Pons (tissue), 1 donor: Measurements from ENCODE around the gene TNRC18.
A peak's percentile ranks its signal among the peaks of the same experiment; 100 is the strongest.

Experiments
- DNase-seq: peaks from one replicate; pipeline ENCODE4 v3.0.0-alpha.2; 2016; ENCODE audit warnings: low spot score

The TNRC18 gene

DNA sequence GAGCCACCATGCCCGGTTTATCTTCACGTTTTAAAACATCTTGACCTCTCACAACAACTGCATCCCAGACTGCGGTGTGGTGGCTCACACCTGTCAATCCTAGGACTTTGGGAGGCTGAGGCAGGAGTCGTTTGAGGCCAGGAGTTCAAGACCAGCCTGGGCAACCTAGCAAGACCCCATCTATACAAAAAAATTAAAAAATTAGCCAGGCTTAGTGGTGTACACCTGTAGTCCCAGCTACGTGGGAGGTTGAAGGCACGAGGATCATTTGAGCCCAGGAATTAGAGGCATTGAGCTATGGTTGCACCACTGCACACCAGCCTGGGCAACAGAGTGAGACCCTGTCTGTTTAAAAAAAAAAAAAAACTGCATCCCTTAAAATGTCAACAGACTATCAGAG lies 20.2 kb downstream of the TNRC18 start:
- DNase-seq, result no peak

DNA sequence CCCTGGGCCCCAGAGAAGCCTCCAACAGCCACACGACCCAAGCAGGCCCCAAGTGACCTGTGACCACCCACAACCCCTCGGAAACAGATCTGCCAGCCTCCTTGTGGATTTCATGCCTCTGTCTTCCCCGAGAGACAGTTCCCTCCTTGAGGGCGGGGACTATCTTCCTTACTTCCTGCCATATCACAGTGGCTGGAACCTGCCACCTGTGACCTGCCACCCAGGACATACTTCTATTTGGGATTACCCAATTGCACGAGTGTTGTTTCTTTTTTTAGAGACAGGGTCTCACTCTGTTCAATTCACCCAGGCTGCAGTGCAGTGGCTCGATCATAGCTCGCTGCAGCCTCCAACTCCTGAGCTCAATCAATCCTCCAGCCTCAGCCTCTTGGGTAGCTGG lies 25.9 kb downstream of the TNRC18 start:
- DNase-seq, result no peak

DNA sequence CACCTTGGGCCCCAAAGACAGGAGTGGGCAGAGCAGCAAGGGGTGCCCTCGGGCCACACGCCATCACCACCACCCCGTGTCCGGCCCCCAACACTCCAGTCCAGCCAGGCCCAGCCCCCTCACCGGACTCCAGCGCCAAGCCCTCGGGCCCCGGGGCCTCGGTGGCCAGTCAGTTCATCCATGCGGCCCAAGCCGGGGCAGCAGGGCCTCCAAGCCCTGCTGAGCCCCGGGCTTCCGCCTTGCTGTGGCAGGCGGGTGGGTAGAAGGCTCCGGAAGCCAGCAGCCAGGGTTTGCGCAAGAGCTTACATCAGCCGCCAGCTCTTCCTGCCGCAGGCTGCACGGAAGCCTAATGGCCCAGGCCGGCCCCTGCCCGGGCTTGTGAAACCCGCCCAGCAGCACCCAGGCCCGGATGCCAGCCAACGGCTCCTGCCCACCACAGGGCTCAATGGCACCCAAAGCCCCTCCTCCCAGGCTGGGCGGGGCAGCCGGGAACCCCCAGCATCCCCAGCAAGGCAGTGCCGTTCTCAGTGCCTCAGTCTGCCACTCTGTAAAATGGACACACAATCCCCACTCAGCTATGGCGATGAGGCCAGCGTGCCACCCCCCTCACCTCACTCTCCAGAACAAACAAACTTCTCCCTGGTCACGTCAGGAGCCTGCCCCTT lies 26.5 kb downstream of the TNRC18 start:
- DNase-seq, result peak; percentile 68

DNA sequence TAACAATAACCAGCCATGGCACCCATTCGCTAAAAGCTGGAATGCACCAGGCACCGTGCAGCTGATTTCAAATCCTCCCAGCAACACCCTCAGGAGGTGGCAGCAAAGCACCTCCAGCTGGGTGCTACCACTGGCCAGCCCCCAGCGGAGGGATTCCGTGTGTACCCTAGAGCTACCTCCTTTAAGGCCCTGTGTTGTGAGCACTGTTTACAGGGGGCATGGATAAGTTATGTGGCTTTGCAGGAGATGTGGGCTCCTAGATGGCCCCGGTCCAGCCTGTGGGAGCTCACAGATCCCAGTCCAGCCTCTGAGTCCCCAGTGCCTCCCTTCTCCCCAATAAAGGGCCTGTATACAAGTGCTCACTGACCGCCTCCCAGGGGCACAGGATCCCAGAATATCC lies 27.1 kb downstream of the TNRC18 start:
- DNase-seq, result no peak

DNA sequence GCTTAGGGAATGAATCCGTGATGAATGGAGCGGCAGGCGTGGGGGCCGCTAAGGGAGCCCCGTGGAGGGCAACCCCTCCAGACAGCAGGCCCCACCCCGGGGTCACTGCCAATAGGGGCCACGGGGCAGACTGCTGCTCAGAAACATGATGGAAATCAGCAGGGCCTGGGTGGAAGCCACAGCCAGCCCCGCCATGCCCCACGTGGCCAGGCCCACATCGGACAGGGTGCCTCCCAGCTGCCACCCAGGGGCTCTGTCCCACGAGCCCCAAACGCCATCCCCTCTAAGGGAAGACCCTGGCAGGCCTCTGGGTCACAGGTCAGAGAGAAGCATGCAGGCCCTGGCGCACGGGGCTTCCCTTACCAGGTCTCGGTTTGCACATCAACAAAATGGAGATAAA lies 28.4 kb downstream of the TNRC18 start:
- no peak for DNase-seq

DNA sequence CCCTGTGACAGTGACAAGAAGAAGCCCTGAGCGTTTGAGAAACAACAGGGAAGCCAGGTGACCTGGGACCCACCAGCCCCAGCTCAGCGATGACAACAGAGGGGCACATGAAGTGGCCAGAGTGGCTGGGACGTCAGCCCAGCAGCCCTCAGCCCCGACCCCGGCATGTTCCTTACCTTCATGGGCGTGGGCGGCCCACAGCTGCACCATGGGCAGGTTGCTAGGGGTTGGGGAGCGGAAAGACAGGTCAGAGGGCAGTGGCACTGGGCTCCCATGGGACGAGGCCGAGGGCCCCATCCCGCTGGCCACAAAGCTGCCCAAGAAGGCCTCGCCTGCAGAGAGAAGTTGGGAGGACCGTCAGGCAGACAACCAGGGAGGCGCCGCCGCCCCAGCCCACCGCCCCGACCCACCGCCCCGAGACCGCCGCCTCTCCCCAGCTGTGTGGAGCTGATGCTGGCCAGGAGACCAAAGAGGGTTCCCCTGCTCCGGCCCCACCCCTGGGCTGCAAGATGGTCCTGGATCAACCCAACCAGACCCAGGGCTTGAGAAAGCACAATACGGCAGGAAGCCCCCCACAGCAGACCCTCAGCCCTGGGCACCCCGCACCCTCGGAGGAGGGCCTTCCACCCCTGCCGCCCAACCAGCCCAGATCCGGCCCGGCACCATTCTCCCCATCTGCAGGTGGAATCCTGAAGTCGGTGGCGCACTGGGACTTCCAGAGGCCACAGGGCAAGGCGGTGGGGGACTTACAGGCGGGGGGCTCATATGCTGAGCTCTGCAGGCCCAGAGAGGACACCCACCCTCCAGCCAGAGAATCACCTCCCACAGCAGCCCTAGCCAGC lies 29.1 kb downstream of the TNRC18 start:
- DNase-seq, result no peak

DNA sequence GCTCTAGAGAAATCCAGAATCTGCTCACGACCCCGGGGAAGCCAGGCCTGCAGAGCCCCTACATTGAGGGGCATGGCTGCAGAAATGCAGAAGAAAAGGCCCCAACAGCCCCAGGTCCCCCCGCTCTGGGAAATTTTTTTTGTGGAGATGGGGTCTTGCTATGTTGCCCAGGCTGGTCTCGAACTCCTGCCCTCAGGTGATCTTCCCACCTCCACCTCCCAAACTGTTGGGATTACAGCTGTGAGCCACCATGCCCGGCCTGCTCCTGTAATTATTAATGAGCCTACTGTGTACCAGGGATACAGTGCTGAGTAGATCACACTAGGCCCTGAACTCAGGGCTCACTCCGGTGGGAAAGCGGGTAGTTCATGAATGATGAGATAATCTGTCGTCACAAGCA lies 29.9 kb downstream of the TNRC18 start:
- no peak for DNase-seq

DNA sequence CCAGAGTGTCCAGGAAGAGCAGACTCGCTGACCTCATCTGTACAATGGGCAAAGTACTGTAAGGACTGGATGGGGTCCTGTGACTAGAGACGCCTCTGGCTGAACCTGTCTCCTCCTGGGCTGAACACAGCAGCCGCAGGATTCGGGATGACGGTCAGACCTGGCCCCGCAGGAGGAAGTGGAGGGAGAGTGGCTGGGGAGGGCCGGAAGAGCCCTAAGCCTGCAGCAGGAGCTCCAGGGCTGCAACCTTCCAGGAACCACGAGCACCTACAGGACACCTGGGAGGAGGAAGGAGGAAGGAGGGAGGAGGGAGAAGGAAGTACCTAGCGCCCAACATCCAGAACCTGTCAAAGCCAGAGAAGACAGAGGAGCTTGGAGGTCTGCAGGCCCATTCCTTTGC lies 30.3 kb downstream of the TNRC18 start:
- DNase-seq, result no peak

DNA sequence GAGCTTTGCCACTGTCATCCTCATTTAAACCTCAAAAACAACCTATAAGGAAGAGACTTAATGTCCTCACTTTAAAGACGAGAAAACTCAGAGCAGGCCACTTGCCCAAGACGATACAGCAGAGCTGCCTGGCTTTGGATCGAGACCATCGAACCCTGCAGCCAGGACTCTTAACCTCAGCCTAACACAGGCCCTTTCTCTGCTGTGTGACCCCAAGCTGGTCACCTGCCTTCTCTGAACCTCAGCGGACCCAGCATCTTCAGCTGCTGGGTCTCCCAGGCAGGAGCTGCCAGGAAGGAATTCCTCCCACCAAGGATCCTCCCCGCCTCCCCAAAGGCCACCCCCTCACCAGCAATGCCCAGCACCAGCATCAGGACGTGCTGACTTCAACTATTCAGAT lies 32.7 kb downstream of the TNRC18 start:
- DNase-seq, result no peak

DNA sequence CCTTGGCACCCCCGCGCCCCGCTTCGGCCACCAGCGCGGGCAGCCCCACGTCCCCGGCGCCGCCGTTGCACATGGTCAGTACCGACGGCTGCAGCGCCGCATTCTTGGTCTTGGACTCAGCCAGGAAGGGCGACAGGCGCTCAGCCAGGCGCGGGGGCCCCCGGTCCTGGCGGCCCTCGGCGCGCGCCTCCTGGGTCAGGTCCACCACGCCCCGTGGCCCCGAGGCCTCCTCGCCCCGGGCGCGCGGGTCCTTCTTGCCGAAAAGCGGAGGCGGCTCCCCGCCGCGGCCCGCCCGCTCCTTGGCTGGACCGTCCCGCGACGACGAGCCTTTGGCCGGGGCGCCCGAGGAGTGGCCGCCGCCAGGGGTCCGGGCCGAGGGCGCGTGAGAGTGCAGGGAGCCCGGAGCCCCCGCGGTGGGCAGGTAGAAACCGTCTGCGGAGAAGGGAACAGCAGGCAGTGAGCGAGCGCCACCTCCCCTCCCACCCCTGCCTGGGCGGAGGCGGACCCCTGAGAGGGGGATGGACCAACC lies 34.7 kb downstream of the TNRC18 start:
- no peak for DNase-seq

DNA sequence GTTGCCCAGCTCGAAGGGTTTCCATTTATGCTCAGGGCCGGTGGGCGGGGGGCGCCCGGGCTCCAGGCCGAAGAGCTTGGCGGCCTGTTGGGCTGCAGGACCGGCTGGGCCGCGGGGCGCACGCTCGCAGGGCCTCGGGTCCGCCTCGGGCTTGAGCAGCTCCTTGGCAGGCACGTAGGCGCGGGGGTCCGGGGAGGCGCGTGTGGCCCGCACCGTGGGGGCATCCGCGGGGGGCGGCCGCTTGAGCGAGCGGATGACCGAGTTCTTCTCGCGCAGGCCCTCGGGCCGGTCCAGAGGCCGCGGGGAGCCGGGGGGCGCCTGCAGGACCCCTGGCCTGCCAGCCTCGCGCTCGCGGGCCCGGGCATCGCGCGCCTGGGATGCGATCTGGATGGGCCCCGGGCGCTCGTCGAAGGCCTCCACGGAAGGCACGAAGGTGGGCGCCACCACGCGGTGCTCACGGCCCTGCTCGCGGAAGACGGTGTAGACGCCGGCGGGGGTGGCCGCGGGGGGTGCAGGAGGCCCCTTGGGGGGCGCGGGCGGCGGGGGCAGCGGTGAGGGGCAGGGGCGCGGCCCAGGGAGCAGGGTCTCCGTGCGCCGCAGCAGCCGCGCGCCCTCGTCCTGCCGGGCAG lies 35.2 kb downstream of the TNRC18 start:
- DNase-seq, result no peak

DNA sequence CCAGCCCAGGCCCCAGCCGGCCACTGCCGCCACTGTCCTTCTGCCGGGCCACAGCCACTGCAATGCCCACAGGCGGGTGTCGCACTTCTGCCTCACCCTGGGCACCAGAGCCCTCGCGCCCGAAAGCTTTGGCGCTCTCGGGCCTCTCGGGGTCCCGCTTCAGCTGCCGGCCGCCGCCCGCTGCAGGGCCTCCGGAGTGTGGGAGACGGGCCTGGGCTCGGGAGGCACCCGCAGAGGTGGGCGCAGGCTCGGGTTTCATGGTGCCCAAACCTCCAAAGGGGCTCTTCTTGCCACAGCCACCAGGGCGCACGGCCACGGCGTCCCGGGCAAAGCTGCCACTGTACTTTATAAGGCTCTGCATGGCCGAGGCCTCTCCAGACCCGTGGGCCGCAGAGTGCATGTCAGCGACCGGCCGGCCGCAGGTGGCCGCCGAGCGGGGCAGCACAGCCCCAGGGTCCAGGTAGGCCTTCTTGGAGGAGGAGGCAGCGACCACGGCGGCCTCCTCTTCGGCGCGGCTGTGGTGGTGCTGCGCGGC lies 35.9 kb downstream of the TNRC18 start:
- DNase-seq, result no peak

DNA sequence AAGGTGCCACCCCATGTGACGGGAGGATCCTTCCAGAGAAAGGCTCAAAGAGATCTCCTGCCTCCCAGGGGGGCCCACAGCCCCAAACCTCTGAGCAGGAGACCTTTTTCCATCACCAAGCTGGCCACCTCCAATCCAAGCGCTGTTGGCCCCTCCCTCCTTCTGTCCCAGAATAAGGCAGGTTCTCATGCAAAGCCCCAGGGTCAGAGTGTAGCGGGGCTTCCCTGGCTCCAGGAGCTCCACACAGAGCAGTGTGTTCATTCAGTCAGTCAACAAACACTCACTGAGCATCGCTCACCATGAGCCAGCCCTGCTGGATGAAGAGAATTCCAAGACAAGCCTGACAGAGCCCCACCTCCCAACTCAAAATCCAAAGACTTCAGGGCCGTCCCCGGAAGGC lies 39.0 kb downstream of the TNRC18 start:
- no peak for DNase-seq

DNA sequence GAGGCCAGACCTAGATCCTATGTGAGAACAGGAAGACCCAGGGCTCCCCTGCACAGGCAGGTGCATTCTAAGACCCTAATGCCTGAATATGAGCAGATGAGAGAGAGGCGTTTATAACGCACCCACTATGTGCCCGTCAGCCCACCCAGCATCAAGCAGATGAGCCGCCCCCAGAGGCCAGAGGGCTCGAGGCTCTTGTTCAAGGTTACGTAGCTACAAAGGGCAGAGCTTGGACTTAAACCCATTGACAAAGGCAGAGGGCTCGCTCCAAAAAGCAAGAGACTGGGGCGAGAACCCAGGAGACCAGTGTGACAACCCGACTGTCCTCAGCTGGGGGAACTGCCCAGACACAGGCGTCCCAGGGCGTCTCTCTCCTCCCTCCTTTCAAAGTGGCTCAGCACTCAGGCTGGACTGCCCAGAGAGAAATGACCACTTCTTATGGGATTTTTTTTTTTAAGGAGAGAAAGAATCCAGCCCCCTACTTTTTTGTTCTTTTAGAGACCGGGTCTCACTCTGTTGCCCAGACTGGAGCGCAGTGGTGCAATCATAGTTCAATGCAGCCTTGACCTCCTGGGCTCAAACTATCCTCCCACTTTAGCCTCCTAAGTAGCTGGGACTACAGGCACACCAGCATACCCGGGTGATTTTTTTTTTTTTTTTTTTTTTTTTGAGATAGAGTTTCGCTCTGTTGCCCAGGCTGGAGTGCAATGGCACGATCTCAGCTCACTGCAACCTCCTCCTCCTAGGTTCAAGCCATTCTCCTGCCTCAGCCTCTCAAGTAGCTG lies 40.1 kb downstream of the TNRC18 start:
- no peak for DNase-seq

DNA sequence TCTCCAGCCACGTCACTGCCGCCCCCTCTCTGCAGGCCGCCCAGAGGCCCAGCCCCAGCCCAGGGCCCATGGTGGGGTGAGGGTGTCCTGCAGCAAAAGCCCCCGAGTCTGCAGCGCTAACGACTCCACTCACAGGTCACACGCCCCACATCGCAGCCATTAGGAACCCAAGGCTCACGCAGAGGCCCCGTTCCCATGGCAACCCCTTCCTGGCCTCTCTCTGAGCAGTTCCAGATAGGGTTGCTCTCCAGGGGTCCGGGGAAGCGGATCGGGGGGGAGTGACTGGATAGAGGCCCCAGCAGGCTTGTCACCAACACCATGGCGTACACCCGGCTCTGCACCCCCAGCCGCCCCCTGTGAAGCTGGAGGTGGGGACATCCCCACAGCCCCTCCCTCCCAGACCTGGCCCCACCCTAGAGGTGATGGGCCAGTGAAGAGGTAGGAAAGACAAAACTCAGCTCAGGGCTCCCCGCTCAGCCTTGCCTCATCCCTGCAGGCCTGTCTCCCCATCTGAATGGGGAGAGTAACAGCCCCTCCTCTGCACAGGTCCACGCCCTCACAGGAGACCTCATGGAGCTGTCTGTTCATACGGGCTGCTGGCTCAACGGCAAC lies 41.2 kb downstream of the TNRC18 start:
- no peak for DNase-seq

DNA sequence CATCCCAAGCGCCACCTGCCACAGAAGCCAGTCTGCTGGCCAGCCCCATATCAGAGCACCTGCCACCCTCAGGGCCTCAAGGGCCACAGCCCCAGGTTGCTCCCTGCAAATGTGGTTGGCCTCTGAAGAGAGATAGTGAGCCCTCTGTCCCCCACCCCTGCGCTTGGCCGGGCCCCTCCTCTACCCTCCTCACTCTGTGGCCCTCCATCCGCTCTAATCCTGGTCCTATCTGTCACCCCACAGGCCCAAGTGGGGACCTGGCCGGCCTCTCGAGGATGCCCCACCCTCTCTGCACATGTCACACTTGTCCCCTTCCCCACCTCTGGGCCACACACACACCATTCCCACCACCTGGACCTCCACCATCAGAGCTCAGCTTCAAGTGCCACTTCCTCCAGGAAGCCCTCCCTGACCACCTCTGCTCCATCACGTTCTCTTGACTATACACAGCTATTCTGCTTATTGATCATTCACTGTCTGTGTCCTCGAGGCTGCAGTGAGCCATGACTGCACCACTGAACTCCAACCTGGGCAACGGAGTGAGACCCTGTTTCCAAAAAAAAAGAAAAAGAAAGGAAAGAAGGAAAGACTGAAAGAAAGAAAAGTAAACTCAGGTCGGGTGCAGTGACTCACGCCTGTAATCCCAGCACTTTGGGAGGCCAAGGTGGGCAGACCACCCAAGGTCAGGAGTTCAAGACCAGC lies 42.4 kb downstream of the TNRC18 start:
- no peak for DNase-seq

DNA sequence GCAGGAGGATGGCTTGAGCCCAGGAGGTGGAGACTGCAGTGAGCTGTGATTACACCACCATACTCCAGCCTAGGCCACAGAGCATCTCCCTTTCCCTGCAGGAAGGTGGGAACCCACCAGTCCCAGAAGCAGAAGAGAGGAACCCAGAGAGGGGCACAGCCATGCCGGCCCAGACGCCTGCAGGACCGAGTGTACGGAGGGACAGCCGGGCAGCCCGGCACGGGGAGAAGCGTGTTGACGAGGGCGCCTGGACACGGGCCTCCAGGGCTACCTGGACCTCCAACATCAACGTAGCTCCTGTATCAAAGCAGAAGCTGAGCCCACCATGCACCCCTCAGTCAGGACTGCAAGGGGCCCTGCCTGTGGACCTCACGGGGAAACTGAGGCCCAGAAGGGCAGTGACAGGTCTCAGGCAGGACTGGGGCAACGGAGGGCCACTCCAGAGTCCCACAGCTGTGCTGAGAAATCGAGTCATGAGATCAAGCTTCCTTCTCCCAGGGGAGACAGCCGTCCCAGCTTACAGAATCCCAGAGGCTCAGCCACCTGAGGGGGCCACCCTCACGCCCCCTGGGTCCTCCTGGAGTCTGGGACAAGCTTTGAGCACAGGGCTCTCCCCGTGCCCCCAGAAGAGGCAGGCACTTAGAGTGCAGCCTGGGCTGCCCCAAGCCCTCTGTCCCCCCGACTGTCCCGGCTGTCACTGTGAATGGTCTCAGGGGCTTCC lies 43.1 kb downstream of the TNRC18 start:
- no peak for DNase-seq

DNA sequence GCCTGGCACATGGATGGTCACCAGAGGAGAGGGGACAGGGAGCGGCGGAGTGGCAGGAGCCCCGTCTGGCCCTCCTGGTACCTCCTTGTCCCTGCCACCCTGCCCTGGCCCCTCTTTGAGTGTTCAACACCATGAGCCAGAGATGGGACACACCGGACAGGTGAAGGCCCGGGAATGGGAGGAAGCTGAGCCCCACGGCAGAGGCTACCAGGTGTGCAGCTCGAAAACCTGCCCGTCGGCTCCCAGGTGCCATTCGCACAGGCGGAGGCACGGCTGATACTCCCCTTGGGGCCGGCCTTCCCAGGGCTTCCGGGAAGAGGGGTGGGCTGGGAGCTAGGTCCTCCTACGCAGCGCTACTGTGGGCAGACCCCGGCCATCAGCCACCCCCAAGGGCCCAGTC lies 44.1 kb downstream of the TNRC18 start:
- DNase-seq, result no peak

DNA sequence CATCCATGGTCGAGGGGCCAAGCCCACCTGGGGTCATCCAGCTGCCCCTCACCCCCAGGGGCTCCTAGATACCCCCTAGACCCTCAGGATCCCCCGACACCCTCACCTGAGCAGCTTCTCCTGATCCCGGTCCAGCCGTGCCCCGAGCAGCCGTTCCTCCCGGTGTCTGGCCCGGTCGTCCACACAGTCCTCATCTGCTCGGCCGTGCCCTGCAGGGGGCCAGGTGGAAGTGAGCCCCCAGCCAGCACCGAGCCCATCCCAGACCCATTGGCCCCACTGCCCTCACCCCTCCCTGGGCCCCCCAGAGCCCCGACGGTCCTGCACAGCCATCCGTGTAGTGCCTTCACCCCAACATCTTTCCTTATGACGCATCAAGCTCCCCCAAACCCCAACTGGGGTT lies 45.8 kb downstream of the TNRC18 start:
- DNase-seq, result no peak

DNA sequence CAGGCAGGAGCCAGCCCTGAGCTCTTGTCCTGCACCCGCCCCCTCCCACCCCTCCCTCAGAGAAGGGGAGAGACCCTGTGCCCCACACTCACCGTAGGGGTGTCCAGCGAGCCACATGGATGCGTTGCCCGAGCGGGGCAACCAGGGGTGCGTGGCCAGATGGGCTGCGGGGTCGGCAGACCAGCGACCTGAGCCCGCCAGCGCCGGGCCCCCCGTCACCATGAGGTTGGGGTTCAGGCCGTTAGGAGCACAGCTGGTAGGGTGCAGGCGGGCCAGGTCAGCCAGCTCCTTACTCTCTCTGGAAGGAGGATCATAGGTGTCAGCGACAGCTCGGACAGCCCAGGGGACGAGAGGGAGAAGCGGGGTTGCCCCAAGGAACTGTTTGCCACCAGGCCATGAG lies 46.4 kb downstream of the TNRC18 start:
- no peak for DNase-seq
